Hepatocyte (in vitro differentiated cells): ENCODE data around the gene MICU2.
"Not testable (repeated sequence)": the region's sequence is repeated elsewhere in the genome, so short reads cannot be mapped to it uniquely, and the experiment has no call there.

Experiments
- EZH2 ChIP-seq: fragments of 200-600 bp; sonication (generic); IDR thresholded peaks from 2 replicates; pipeline ENCODE4 v1.6.1; 2016; ENCODE audit warnings: antibody characterized with exemption, mild to moderate bottlenecking, borderline replicate concordance
- EZH2phosphoT487 ChIP-seq: fragments of 200-600 bp; sonication (generic); IDR thresholded peaks from one replicate; pipeline ENCODE4 v1.6.1; 2018; ENCODE audit warnings: antibody characterized with exemption, mild to moderate bottlenecking, low read depth, moderate library complexity; ENCODE audit not compliant: unreplicated experiment, severe bottlenecking
- TF ChIP-seq, protein P1 (sequence below): fragments of 200-600 bp; sonication (generic); IDR thresholded peaks from 2 replicates; pipeline ENCODE4 v1.5.1; 2016; ENCODE audit warnings: antibody characterized with exemption, mild to moderate bottlenecking; ENCODE audit not compliant: poor library complexity

DNA sequence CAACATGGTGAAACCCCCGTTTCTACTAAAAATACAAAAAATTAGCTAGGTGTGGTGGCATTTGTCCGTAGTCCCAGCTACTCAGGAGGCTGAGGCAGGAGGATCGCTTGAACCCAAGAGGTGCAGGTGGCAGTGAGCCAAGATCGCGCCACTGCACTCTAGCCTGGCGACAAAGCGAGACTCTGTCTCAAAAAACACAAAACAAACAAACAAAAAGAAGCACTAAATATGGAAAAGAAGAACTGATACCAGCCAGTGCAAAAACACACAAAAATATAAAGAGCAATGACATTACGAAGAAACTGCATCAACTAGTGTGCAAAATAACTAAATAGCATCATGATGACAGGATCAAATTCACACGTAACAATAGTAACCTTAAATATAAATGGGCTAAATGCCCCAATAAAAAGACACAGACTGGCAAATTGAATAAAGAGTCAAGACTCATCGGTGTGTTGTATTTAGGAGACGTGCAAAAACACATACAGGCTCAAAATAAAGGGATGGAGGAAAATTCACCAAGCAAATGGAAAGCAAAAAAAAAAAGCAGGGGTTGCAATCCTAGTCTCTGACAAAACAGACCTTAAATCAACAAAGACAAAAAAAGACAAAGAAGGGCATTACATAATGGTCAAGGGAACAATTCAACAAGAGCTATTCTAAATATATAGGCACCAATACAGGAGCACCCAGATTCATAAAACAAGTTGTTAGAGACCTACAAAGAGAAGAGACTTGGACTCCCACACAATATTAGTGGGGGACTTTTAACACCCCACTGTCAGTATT is 13.1 kb downstream of the MICU2 start:
- TF ChIP-seq, protein P1, sequence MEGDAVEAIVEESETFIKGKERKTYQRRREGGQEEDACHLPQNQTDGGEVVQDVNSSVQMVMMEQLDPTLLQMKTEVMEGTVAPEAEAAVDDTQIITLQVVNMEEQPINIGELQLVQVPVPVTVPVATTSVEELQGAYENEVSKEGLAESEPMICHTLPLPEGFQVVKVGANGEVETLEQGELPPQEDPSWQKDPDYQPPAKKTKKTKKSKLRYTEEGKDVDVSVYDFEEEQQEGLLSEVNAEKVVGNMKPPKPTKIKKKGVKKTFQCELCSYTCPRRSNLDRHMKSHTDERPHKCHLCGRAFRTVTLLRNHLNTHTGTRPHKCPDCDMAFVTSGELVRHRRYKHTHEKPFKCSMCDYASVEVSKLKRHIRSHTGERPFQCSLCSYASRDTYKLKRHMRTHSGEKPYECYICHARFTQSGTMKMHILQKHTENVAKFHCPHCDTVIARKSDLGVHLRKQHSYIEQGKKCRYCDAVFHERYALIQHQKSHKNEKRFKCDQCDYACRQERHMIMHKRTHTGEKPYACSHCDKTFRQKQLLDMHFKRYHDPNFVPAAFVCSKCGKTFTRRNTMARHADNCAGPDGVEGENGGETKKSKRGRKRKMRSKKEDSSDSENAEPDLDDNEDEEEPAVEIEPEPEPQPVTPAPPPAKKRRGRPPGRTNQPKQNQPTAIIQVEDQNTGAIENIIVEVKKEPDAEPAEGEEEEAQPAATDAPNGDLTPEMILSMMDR, result not testable (repeated sequence)
- TF ChIP-seq EZH2, EZH2phosphoT487: not testable (repeated sequence)
